Activated naive CD8-positive, alpha-beta T cell treated with anti-CD3 and anti-CD28 coated beads, Interleukin-2, amount 50 U/mL, for 16 hours (primary cell): ENCODE results near the gene MROH8.
A peak's percentile ranks its signal among the peaks of the same experiment; 100 is the strongest.

Experiments
- DNase-seq: peaks from one replicate; pipeline ENCODE4 v3.0.0-alpha.2; 2020; ENCODE audit warnings: low read depth, low spot score

Gene MROH8

DNA sequence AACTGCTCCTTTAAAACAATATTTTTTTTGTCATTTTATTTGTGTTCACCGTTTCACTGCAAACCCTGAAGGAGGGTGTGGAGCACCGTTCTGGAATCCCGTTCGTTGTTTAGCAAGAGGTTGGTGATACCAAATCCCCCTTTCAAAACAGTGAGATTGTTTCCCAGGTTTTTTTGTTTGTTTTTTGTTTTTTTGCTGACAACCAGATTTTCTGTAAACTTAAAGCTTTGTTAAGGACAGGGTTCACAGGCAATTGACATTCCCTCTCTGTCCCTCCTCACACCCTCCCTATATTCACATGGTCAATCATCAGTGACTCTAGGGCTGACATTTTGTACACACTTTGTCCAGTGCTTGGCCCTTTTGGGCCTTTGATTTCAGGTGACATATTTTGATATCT lies 21.0 kb upstream of the MROH8 start:
- DNase-seq: no peak

GRCh38 chr20:37198932-37199660 lies 19.7 kb upstream of the MROH8 start:
- DNase-seq: no peak

DNA sequence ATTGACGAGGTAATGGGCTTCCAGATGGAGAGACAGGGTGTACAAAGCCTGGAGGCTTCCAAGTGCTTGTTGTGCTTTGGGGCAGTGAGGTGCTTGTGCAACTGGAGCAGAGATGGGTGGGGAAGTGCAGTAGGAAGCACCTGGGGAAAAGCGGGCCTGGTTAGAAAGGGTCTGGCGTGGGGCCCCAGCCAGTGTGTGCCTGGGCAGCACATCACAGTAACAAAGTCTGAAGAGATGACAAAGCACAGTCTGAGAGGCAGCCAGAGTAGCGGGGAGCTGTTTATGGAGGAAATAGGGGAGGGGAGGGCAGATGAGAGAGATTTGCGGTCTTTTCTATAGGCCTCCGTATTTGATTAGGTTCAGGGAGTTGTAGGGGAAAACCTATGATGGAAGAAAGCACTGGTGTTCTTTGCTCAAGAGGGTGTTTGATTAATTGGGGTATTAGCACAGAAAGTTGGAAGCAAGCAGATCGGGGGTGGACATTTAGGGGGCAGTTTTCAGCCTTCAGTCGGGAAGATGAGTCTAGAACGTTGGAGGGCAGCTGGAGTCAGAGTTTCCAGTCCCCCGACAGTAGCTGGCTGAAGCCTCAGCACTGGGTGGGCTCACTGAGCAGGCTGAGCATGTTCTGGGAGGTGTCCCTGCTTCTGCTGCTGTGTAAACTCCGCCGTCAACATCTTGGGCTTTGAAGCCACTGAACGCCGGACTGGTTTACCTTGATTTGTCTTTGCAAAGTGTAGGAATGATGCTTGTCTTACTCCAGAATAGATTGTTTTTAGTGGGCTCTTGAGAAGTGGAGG lies 15.5 kb upstream of the MROH8 start:
- no peak for DNase-seq

- no peak for DNase-seq
Observed at GRCh38 chr20:37193821-37194220, 14.5 kb upstream of the MROH8 start.

DNA sequence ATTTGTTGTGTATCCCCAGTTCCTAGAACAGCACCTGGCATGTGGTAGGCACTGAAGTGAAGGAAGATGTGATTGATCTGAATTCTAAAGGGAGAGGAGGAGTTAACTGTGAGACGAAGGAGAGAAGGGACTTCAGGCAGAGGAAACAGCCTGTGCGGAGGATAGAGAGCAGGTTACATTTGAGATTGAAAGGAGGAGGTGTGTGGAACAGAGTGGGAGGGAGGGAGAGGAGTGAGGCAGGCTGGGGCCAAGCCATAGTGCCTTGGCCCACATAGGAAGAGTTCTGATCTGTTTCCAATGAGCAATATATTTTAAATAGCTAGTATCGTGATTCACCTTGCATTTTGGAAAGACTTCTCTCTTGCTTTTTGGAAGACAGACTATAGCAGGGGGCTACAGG lies 13.9 kb upstream of the MROH8 start:
- no peak for DNase-seq

GRCh38 chr20:37192137-37192854 lies 12.9 kb upstream of the MROH8 start:
- peak; percentile 17 for DNase-seq

- no peak for DNase-seq
Observed at GRCh38 chr20:37190354-37191112, 11.2 kb upstream of the MROH8 start.

DNA sequence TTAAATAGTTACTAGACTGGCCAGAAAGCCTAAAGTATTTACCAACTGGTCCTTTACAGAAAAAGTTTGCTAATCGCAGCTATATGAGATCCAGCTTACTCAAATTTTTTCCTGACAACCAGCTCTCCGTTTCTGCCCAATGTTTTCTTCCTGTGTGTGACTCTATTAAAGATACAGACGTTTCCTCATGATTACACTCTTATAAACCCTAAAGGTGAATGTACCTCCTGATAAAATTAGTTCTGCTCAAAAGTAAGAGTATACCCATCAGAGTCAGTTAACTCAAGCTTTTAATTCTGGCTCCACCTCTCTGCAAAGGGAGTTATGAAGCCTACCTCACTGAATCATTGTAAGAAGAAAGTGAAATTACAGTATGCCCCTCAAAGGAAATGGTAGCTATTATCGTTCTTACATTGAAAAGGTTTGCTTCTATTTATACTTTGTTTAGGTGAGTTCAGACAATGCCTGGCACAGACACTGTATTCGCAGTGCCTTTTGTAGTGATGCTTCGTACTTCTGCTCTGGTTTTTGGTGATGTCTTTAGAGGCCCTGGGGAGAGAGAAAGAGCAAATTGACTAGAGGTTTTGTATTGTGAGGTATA lies 10.2 kb upstream of the MROH8 start:
- no peak for DNase-seq

GRCh38 chr20:37188787-37189186 lies 9.4 kb upstream of the MROH8 start:
- DNase-seq: no peak

GRCh38 chr20:37185686-37186085 lies 6.3 kb upstream of the MROH8 start:
- no peak for DNase-seq

- DNase-seq: no peak
Observed at GRCh38 chr20:37179683-37180524, 556 bp upstream of the MROH8 start.

DNA sequence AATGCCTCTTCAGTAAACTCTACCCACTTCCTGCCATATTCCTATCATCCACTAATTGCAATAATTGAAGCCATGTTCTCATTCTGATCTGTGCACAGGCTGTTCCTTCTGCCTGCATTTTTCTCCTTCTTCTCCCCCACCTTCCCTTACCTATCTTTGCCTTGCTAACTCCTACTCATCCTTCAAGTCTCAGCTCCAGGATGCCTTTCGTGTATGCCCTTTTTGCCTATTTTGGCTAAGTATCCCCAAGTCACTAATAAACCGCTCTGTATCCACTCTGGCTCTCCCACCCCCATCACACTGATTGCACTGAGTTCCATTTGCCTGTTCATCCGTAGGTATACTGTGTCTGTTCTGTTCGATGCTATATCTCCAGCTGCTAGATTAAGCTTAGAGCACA lies 6.5 kb downstream of the MROH8 start:
- DNase-seq: no peak

- no peak for DNase-seq
Observed at GRCh38 chr20:37166867-37167266, 12.5 kb downstream of the MROH8 start.

DNA sequence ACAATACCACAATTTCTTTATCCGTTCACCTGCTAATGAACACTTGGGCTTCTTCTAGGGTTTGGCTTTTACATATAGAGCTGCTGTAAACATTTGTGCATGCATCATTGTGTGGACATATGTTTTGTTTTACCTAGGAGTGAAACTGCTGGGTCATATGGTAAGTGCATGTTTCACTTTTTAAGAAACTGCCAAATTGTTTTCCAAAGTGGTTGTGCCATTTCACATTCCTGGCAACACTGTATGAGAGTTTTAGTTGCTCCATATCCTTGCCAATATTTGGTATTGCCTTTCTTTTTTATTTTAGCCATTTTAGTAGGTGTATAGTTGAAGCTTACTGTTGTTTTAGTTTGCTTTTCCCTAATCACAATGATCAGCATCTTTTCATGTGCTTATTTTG lies 14.3 kb downstream of the MROH8 start:
- no peak for DNase-seq

DNA sequence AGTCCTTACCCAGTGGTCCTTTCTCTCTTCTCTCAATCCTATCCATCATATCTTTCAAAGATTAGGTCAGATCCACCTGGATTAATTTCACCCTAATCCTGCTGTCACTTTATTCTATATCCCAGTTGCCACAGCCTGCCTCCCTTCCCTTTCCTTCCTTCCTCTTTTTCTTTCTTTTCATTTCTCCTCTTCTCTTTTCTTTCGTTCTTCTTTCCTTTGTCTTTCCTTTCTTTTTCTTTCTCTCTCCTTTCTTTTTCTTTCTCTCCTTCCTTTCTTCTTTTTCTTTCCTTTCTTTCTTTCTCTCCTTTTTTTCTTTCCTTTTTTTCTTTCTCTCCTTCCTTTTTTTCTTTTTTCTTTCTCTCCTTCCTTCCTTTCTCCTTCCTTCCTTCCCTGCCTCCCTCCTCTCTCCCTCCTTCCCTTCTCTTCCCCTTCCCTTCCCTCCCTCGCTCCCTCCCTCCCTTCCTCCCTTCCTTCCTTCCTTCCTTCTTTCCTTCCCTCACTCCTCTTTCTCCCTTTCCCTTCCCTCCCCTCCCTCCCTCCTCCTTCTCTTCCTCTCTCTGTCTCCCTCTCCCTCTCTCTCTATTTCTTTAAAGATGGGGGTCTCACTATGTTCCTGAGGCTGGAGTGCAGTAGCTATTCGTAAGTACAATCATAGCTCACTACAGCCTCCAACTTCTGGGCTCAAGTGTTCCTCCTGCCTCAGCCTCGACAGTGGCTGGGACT lies 15.4 kb downstream of the MROH8 start:
- DNase-seq: no peak

GRCh38 chr20:37162646-37163045 lies 16.7 kb downstream of the MROH8 start:
- no peak for DNase-seq

GRCh38 chr20:37161830-37162549 lies 17.4 kb downstream of the MROH8 start:
- DNase-seq: no peak

DNA sequence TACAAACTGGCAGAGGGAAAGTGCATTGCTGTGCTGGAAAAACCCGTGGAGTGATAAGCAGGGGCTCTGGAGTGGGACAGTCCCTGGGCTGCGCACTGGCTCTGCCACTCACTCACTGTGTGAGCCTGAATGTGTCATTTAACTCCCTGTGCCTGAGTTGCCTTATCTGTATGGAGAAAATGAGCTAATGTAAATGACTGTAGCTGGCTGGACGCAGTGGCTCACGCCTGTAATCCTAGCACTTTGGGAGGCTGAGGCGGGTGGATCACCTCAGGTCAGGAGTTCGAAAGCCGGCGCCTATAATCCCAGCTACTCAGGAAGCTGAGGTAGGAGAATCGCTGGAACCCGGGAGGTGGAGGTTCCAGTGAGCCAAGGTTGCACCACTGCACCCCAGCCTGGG lies 18.7 kb downstream of the MROH8 start:
- no peak for DNase-seq

DNA sequence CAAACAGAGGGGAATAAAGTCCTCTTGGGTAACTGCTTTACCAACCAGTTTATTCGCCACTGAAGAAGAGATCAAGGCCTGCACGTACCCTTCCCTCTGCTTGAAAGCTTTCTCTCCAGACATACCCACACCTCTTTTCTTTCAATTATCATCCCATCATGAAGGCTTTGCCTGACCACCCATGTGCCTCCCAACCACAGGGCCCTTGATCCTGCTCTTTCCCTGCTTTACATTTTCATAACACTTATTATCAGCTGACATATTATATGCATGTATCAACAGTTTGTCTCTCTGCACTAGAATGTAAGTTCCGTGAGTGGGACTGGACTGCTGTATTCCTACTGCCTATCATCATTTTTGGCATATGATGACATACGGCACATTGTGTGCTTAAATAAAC lies 21.1 kb downstream of the MROH8 start:
- DNase-seq: no peak
